ENCODE data around the gene GLA. TPM values are rescaled to one million over a fixed set of nuclear protein-coding genes. Genes with fewer than 3 reads are reported as not detected.

GLA gene
- total and polyA plus RNA-seq, 2 donors (not counting 1 experiment from before 2014, with no cell fraction given) = 22.1 to 42.7 TPM

DNA sequence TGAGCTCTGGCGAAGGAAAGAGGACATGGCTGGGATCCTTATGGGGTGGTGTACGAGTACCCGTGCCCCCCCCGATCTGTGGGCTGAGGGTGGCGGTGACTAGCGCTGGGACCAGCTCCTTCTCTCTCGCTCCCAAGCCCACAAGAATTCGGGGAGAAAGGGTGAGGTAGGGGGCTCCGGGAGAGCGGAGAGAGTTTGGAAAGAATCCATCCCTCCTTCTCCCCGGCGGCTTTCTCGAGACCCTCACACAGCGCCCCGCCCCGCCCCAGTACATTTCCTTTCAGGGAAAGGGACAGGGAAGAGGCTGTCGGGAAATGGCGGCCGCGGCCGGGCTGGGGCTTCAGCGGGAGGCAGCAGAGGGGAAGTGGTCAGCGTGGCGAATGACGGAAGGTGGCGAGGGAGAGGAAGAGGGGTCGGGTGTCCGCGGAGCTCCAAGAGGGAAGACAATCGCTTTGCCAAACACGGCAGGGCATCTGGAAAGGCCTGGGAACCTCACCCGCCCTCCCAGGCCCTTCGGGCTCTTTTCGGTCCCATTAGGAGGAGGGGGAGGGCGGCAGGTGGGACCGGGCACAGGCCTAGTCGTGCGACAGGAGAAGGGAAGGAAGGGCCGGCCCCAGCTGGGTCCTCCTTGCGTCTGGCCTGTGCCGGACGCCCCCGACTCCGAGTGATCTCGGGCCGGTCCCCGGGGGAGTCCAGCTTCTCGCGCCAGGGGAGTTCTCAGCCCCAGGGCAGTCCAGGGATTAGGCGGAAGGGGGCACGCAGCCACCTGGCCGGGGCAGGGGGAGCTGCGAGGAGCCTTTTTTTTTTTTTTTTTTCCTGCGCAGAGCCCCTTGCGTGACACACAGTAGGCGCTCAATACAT lies 10.5 kb upstream of the GLA start:
- Histone ChIP-seq H3K27me3 (replicated peaks in 1 of 4; ENCODE audit: control extremely low read depth in 1 of 4, control insufficient read depth in 3 of 4, insufficient read depth in 4 of 4, low read length in 3 of 4) (no peaks in the 10 kb centered on the region), H3K4me1 (ENCODE audit: control insufficient read depth in 2 of 2, insufficient read depth in 2 of 2, low read length in 2 of 2) (peaks cover 17 to 23% of the 10 kb centered on the region in 2 donors), H4K20me1 (ENCODE audit: control insufficient read depth, insufficient read depth, low read length, poor library complexity, severe bottlenecking) (no peaks in the 10 kb centered on the region), H3K4me2 (replicated peaks; ENCODE audit: low read depth, low read length, poor library complexity, severe bottlenecking) (peak overlapping the region; percentile 80), H3K9ac (ENCODE audit: low read length) (peak overlapping the region; percentile 76), H2AFZ (ENCODE audit: insufficient read depth, low read depth, low read length, poor library complexity, severe bottlenecking) (peak overlapping the region; percentile 87), H3K79me2 (ENCODE audit: control insufficient read depth, insufficient read depth, low read length) (peaks cover 5% of the 10 kb centered on the region), H3K36me3 (replicated peaks in 1 of 2; ENCODE audit: control extremely low read depth in 1 of 2, control insufficient read depth in 1 of 2, extremely low read depth in 1 of 2, insufficient read depth in 2 of 2, low read length in 1 of 2) (peaks cover 0 to 2% of the 10 kb centered on the region in 2 experiments), H3K9me3 (ENCODE audit: control extremely low read depth in 1 of 3, control insufficient read depth in 2 of 3, insufficient read depth in 1 of 3, low read length in 2 of 3) (no peaks in the 10 kb centered on the region), H3K27ac (ENCODE audit: low read length in 2 of 2) (peak overlapping the region; percentile 83 to 89), H3K4me3 (ENCODE audit: control extremely low read depth in 1 of 5, extremely low read depth in 1 of 5, insufficient read depth in 1 of 5, low read depth in 2 of 5, low read length in 4 of 5) (peak overlapping the region in 4 of 5 experiments; percentile 59 to 72 (median 67))
- POLR2A ChIA-PET = interaction anchor here (0.8 to 2.6 kb wide), 3 partner anchors 10 to 513 kb away, joined by 3 to 15 read pairs (median 3); partner anchors contain the start of genes CENPI, GLA, HNRNPH2 and ZMAT1
- peak overlapping the region; percentile 92 for H3K4me3 Mint-ChIP-seq
- CTCF ChIA-PET = interaction anchor here (0.7 to 1.9 kb wide), 3 partner anchors 28 to 386 kb away, joined by 3 to 5 read pairs (median 5); partner anchors contain the start of genes RPL36A and TIMM8A
- H3K27ac Mint-ChIP-seq = peak overlapping the region; percentile 96
- peaks cover 36% of the 10 kb centered on the region for H3K4me1 Mint-ChIP-seq
- no peaks in the 10 kb centered on the region for H3K27me3 Mint-ChIP-seq
- no peaks in the 10 kb centered on the region for H3K9me3 Mint-ChIP-seq (ENCODE audit: insufficient read depth)
- TF ChIP-seq EZH2 (IDR thresholded peaks at IDR 0.05; ENCODE audit: borderline replicate concordance, insufficient read depth, low read depth, low read length, poor library complexity, severe bottlenecking) = no peak
- TF ChIP-seq, protein P1, sequence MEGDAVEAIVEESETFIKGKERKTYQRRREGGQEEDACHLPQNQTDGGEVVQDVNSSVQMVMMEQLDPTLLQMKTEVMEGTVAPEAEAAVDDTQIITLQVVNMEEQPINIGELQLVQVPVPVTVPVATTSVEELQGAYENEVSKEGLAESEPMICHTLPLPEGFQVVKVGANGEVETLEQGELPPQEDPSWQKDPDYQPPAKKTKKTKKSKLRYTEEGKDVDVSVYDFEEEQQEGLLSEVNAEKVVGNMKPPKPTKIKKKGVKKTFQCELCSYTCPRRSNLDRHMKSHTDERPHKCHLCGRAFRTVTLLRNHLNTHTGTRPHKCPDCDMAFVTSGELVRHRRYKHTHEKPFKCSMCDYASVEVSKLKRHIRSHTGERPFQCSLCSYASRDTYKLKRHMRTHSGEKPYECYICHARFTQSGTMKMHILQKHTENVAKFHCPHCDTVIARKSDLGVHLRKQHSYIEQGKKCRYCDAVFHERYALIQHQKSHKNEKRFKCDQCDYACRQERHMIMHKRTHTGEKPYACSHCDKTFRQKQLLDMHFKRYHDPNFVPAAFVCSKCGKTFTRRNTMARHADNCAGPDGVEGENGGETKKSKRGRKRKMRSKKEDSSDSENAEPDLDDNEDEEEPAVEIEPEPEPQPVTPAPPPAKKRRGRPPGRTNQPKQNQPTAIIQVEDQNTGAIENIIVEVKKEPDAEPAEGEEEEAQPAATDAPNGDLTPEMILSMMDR (IDR thresholded peaks at IDR 0.05) = no peak
- ATAC-seq (ENCODE audit: low read depth) (peak; percentile 57), DNase-seq (peak; percentile 60)
- intact Hi-C loops (cut with micrococcal nuclease) = loop anchor here (5.0 to 10.0 kb wide), 3 partner anchors 131 to 667 kb away; no protein-coding TSS in a partner anchor
- WGBS (ENCODE audit: insufficient coverage) = 0% methylated on average over 24 of the region's 56 CpGs
